Right hindlimb (tissue), 1 donor: ENCODE measurements around the gene BCS1L.

Experiments used
- DNase-seq: peaks from one replicate; pipeline ENCODE4 v3.0.0-alpha.2; 2018

The BCS1L gene

GRCh38 chr2:218659258-218659987, at the start of gene BCS1L, which contains the start of gene ZNF142:
Gene BCS1L, plus strand, starts transcription at chr2:218659683. Its CDS starts 1,305 bp downstream, at chr2:218660988.
Gene ZNF142, minus strand, starts transcription at chr2:218659623. Its CDS starts 3,194 bp downstream, at chr2:218656429.
- DNase-seq, result peak; percentile 94

- DNase-seq, result no peak
Measured at GRCh38 chr2:218615868-218616315, 43.6 kb upstream of the BCS1L start.

- no peak for DNase-seq
Measured at GRCh38 chr2:218618102-218618860, 41.2 kb upstream of the BCS1L start.

GRCh38 chr2:218621007-218621406, 38.5 kb upstream of the BCS1L start:
- DNase-seq, result no peak

GRCh38 chr2:218622606-218623365, 36.7 kb upstream of the BCS1L start:
- no peak for DNase-seq

- DNase-seq, result no peak
Measured at GRCh38 chr2:218623366-218623705, 36.1 kb upstream of the BCS1L start.

- DNase-seq, result no peak
Measured at GRCh38 chr2:218626369-218626768, 33.1 kb upstream of the BCS1L start.

- no peak for DNase-seq
Measured at GRCh38 chr2:218627939-218628338, 31.5 kb upstream of the BCS1L start.

- no peak for DNase-seq
Measured at GRCh38 chr2:218631837-218632236, 27.6 kb upstream of the BCS1L start.

GRCh38 chr2:218635719-218636118, 23.8 kb upstream of the BCS1L start:
- DNase-seq, result no peak

- no peak for DNase-seq
Measured at GRCh38 chr2:218638372-218638771, 21.1 kb upstream of the BCS1L start.

- DNase-seq, result no peak
Measured at GRCh38 chr2:218642121-218642656, 17.3 kb upstream of the BCS1L start.

- no peak for DNase-seq
Measured at GRCh38 chr2:218642786-218643185, 16.7 kb upstream of the BCS1L start.

GRCh38 chr2:218643751-218644310, 15.7 kb upstream of the BCS1L start:
- DNase-seq, result no peak

- DNase-seq, result no peak
Measured at GRCh38 chr2:218644721-218645120, 14.8 kb upstream of the BCS1L start.

GRCh38 chr2:218645126-218645525, 14.4 kb upstream of the BCS1L start:
- no peak for DNase-seq

- DNase-seq, result peak; percentile 48
Measured at GRCh38 chr2:218648088-218648786, 11.2 kb upstream of the BCS1L start.

GRCh38 chr2:218648787-218649100, 10.7 kb upstream of the BCS1L start:
- DNase-seq, result no peak

- no peak for DNase-seq
Measured at GRCh38 chr2:218655751-218656150, 3.7 kb upstream of the BCS1L start.

GRCh38 chr2:218658671-218659257, 719 bp upstream of the BCS1L start:
- DNase-seq, result peak; percentile 30

- DNase-seq, result no peak
Measured at GRCh38 chr2:218659988-218660358, 490 bp downstream of the BCS1L start.

GRCh38 chr2:218662377-218662776, 2.9 kb downstream of the BCS1L start:
- no peak for DNase-seq
